Karpas-422 (cell line): ENCODE measurements around the gene ELK3. TPM values are rescaled to one million over a fixed set of nuclear protein-coding genes. Genes with fewer than 3 reads are reported as not detected.
"Not testable (repeated sequence)": the region's sequence is repeated elsewhere in the genome, so short reads cannot be mapped to it uniquely, and the experiment has no call there.

Experiments used
- DNase-seq: peaks from one replicate; pipeline ENCODE4 v3.0.0-alpha.2; 2015
- H2AFZ ChIP-seq: fragments of 200-600 bp; sonication (generic); 2 replicates; pipeline ENCODE4 v1.6.1; 2014; ENCODE audit warnings: antibody characterized with exemption, low read length, mixed read lengths
- H3K27ac ChIP-seq: fragments of 200-600 bp; sonication (generic); 2 replicates; pipeline ENCODE4 v1.5.1; 2014; ENCODE audit warnings: mild to moderate bottlenecking, low read length, moderate library complexity
- H3K27me3 ChIP-seq: fragments of 200-600 bp; sonication (generic); 2 replicates; pipeline ENCODE4 v1.6.1; 2014; ENCODE audit warnings: low read length, mixed read lengths
- H3K36me3 ChIP-seq: fragments of 200-600 bp; sonication (generic); 2 replicates; pipeline ENCODE4 v1.6.1; 2014; ENCODE audit warnings: low read length, mixed read lengths; ENCODE audit not compliant: insufficient read depth
- H3K4me1 ChIP-seq: fragments of 200-600 bp; sonication (generic); 2 replicates; pipeline ENCODE4 v1.6.1; 2014; ENCODE audit warnings: mild to moderate bottlenecking, low read length, mixed read lengths
- H3K4me2 ChIP-seq: fragments of 200-600 bp; sonication (generic); 2 replicates; pipeline ENCODE4 v1.6.1; 2014; ENCODE audit warnings: low read length, low read depth, mild to moderate bottlenecking; ENCODE audit not compliant: poor library complexity, severe bottlenecking
- H3K4me3 ChIP-seq: fragments of 200-600 bp; sonication (generic); 2 replicates; pipeline ENCODE4 v1.5.1; 2014; ENCODE audit warnings: mild to moderate bottlenecking, antibody characterized with exemption, low read length, mixed read lengths
- H3K79me2 ChIP-seq: fragments of 200-600 bp; sonication (generic); 2 replicates; pipeline ENCODE4 v1.6.1; 2014; ENCODE audit warnings: mild to moderate bottlenecking, low read length, mixed read lengths
- H3K9ac ChIP-seq: fragments of 200-600 bp; sonication (generic); 2 replicates; pipeline ENCODE4 v1.6.0; 2014; ENCODE audit warnings: low read length
- H3K9me2 ChIP-seq: fragments of 200-600 bp; sonication (generic), shearing (Covaris generic); replicated peaks from 2 replicates; pipeline ENCODE4 v1.6.0; 2014; ENCODE audit warnings: mild to moderate bottlenecking, low read length, moderate library complexity; ENCODE audit not compliant: insufficient read depth
- H3K9me3 ChIP-seq: fragments of 300-700, 200-600 bp; sonication (generic); 2 replicates; pipeline ENCODE4 v1.6.1; 2014; ENCODE audit warnings: low read length, mixed read lengths
- H4K20me1 ChIP-seq: fragments of 200-600 bp; sonication (generic); 2 replicates; pipeline ENCODE4 v1.6.1; 2014; ENCODE audit warnings: mild to moderate bottlenecking, antibody characterized with exemption, low read length, low read depth; ENCODE audit not compliant: insufficient read depth
- total RNA-seq: library from RNA; depleted of rRNA; stranded (reverse); fragments of >200 nt; shearing (Covaris generic); gene quantifications from 2 replicates; pipeline ENCODE4 v1.2.3, GENCODE V29; 2014; ENCODE audit warnings: low replicate concordance

Gene ELK3
- total RNA-seq, 1 experiment from 2014 or later = 1.8 TPM

GRCh38 chr12:96305665-96306064 is 111.5 kb downstream of the ELK3 start:
- H3K4me3 ChIP-seq = no peak overlapping the region

GRCh38 chr12:96308881-96309280 is 114.7 kb downstream of the ELK3 start:
- Histone ChIP-seq H4K20me1 (no peaks in the 10 kb centered on the region), H3K79me2 (peaks cover 90% of the 10 kb centered on the region), H3K4me3 (no peak overlapping the region), H3K36me3 (peaks cover 28% of the 10 kb centered on the region; the same call in 1 of the 2 replicates), H3K27me3 (no peaks in the 10 kb centered on the region), H3K9me3 (no peaks in the 10 kb centered on the region), H2AFZ (no peak overlapping the region), H3K27ac (no peak overlapping the region), H3K4me1 (peaks cover 9% of the 10 kb centered on the region), H3K4me2 (no peak overlapping the region), H3K9ac (no peak overlapping the region), H3K9me2 (no peaks in the 10 kb centered on the region)
- no peak for DNase-seq

More at GRCh38 chr12:96305665-96306064, 111.5 kb downstream of the ELK3 start:
- H3K27ac ChIP-seq = no peak overlapping the region
- no peak overlapping the region for H3K9ac ChIP-seq
- no peak overlapping the region for H2AFZ ChIP-seq
- H4K20me1 ChIP-seq = no peaks in the 10 kb centered on the region
- no peaks in the 10 kb centered on the region for H3K9me2 ChIP-seq
- peaks cover 86% of the 10 kb centered on the region for H3K79me2 ChIP-seq
- H3K36me3 ChIP-seq = peaks cover 11% of the 10 kb centered on the region; the same call in 1 of the 2 replicates
- no peak for DNase-seq
- no peaks in the 10 kb centered on the region for H3K27me3 ChIP-seq
- no peaks in the 10 kb centered on the region for H3K9me3 ChIP-seq
- H3K4me1 ChIP-seq = peaks cover 4% of the 10 kb centered on the region
- H3K4me2 ChIP-seq = no peak overlapping the region

- Histone ChIP-seq H3K9me2 (no peaks in the 10 kb centered on the region), H3K79me2 (peaks cover 91% of the 10 kb centered on the region), H4K20me1 (no peaks in the 10 kb centered on the region), H3K4me1 (peaks cover 20% of the 10 kb centered on the region), H3K4me3 (no peak overlapping the region), H3K27ac (no peak overlapping the region), H2AFZ (no peak overlapping the region), H3K4me2 (no peak overlapping the region), H3K27me3 (no peaks in the 10 kb centered on the region), H3K9me3 (no peaks in the 10 kb centered on the region), H3K36me3 (peaks cover 28% of the 10 kb centered on the region; the same call in 1 of the 2 replicates), H3K9ac (no peak overlapping the region)
- DNase-seq = no peak
Observed at GRCh38 chr12:96310067-96310466, 115.9 kb downstream of the ELK3 start.

GRCh38 chr12:96311191-96311590 is 117.0 kb downstream of the ELK3 start:
- Histone ChIP-seq H3K9me3 (no peaks in the 10 kb centered on the region), H3K79me2 (peaks cover 87% of the 10 kb centered on the region), H3K9ac (no peak overlapping the region), H3K4me3 (no peak overlapping the region), H2AFZ (no peak overlapping the region), H3K27me3 (no peaks in the 10 kb centered on the region), H3K9me2 (no peaks in the 10 kb centered on the region), H3K36me3 (peaks cover 28% of the 10 kb centered on the region; the same call in 1 of the 2 replicates), H3K4me2 (no peak overlapping the region), H4K20me1 (no peaks in the 10 kb centered on the region), H3K4me1 (peaks cover 27% of the 10 kb centered on the region), H3K27ac (no peak overlapping the region)
- no peak for DNase-seq

- Histone ChIP-seq H4K20me1 (no peaks in the 10 kb centered on the region), H3K4me3 (no peak overlapping the region), H3K4me1 (peaks cover 23% of the 10 kb centered on the region), H3K9me2 (no peaks in the 10 kb centered on the region), H3K36me3 (peaks cover 28% of the 10 kb centered on the region; the same call in 1 of the 2 replicates), H3K4me2 (no peak overlapping the region), H3K27me3 (no peaks in the 10 kb centered on the region), H3K79me2 (peaks cover 67% of the 10 kb centered on the region), H3K9ac (no peak overlapping the region), H3K9me3 (no peaks in the 10 kb centered on the region), H2AFZ (no peak overlapping the region), H3K27ac (peak overlapping the region; percentile 85)
- no peak for DNase-seq
Observed at GRCh38 chr12:96313606-96314005, 119.4 kb downstream of the ELK3 start.

- Histone ChIP-seq H2AFZ (no peak overlapping the region), H3K4me3 (no peak overlapping the region), H3K27me3 (no peaks in the 10 kb centered on the region), H3K4me1 (peaks cover 23% of the 10 kb centered on the region), H3K36me3 (peaks cover 21% of the 10 kb centered on the region; the same call in 1 of the 2 replicates), H3K27ac (peak overlapping the region; percentile 85), H3K79me2 (peaks cover 57% of the 10 kb centered on the region), H3K4me2 (peak overlapping the region; percentile 3), H3K9me3 (no peaks in the 10 kb centered on the region), H3K9ac (no peak overlapping the region), H3K9me2 (no peaks in the 10 kb centered on the region), H4K20me1 (no peaks in the 10 kb centered on the region)
- DNase-seq = no peak
Observed at GRCh38 chr12:96314723-96315122, 120.5 kb downstream of the ELK3 start.

- H3K9me2 ChIP-seq, H4K20me1 ChIP-seq, H2AFZ ChIP-seq, H3K9me3 ChIP-seq, H3K27me3 ChIP-seq: not testable (repeated sequence)
- H3K4me1 ChIP-seq = peaks cover 23% of the 10 kb centered on the region
- peak overlapping the region; percentile 75 for H3K4me2 ChIP-seq
- peak; percentile 69 for DNase-seq
- peak overlapping the region; percentile 56 for H3K9ac ChIP-seq
- peak overlapping the region; percentile 85 for H3K27ac ChIP-seq
- peak overlapping the region; percentile 62 for H3K4me3 ChIP-seq
- H3K79me2 ChIP-seq = peaks cover 47% of the 10 kb centered on the region
- peaks cover 14% of the 10 kb centered on the region; the same call in 1 of the 2 replicates for H3K36me3 ChIP-seq
Observed at GRCh38 chr12:96315741-96316481, 121.7 kb downstream of the ELK3 start.

- not testable (repeated sequence) for H4K20me1 ChIP-seq, H3K9ac ChIP-seq, H3K27me3 ChIP-seq, H3K4me3 ChIP-seq, H3K27ac ChIP-seq, DNase-seq, H3K9me3 ChIP-seq, H3K9me2 ChIP-seq, H3K4me2 ChIP-seq, H2AFZ ChIP-seq
- Histone ChIP-seq H3K79me2 (peaks cover 37% of the 10 kb centered on the region), H3K36me3 (peaks cover 13% of the 10 kb centered on the region), H3K4me1 (peaks cover 23% of the 10 kb centered on the region)
Observed at GRCh38 chr12:96317801-96318200, 123.6 kb downstream of the ELK3 start.
